Measurements from ENCODE around the gene IGFL3.

GRCh38 chr19:46141421-46141820 lies 16.9 kb upstream of the IGFL3 start:
- no peak for TF ChIP-seq EZH2 (IDR thresholded peaks at IDR 0.05; ENCODE audit: low read depth)
- TF ChIP-seq, protein P1, sequence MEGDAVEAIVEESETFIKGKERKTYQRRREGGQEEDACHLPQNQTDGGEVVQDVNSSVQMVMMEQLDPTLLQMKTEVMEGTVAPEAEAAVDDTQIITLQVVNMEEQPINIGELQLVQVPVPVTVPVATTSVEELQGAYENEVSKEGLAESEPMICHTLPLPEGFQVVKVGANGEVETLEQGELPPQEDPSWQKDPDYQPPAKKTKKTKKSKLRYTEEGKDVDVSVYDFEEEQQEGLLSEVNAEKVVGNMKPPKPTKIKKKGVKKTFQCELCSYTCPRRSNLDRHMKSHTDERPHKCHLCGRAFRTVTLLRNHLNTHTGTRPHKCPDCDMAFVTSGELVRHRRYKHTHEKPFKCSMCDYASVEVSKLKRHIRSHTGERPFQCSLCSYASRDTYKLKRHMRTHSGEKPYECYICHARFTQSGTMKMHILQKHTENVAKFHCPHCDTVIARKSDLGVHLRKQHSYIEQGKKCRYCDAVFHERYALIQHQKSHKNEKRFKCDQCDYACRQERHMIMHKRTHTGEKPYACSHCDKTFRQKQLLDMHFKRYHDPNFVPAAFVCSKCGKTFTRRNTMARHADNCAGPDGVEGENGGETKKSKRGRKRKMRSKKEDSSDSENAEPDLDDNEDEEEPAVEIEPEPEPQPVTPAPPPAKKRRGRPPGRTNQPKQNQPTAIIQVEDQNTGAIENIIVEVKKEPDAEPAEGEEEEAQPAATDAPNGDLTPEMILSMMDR (conservative IDR thresholded peaks at IDR 0.05), result no peak

Measured in PC-9 (cell line).